AG09309 (cell line): ENCODE measurements around the gene BTF3.

Experiments used
- DNase-seq: peaks from one replicate; pipeline ENCODE4 v3.0.0-alpha.2; 2010; ENCODE audit warnings: low read depth
- H3K4me3 ChIP-seq: 2 replicates; pipeline ENCODE4 v1.5.1; 2011; ENCODE audit warnings: mild to moderate bottlenecking, low read depth, low read length, moderate library complexity; ENCODE audit not compliant: control insufficient read depth
- TF ChIP-seq, protein P1 (sequence below): IDR thresholded peaks from 2 replicates; pipeline ENCODE4 v1.5.1; 2011; ENCODE audit warnings: mild to moderate bottlenecking, low read depth, low read length, inconsistent platforms; ENCODE audit not compliant: insufficient read depth, control insufficient read depth; ENCODE audit errors: missing control alignments

The BTF3 gene

DNA sequence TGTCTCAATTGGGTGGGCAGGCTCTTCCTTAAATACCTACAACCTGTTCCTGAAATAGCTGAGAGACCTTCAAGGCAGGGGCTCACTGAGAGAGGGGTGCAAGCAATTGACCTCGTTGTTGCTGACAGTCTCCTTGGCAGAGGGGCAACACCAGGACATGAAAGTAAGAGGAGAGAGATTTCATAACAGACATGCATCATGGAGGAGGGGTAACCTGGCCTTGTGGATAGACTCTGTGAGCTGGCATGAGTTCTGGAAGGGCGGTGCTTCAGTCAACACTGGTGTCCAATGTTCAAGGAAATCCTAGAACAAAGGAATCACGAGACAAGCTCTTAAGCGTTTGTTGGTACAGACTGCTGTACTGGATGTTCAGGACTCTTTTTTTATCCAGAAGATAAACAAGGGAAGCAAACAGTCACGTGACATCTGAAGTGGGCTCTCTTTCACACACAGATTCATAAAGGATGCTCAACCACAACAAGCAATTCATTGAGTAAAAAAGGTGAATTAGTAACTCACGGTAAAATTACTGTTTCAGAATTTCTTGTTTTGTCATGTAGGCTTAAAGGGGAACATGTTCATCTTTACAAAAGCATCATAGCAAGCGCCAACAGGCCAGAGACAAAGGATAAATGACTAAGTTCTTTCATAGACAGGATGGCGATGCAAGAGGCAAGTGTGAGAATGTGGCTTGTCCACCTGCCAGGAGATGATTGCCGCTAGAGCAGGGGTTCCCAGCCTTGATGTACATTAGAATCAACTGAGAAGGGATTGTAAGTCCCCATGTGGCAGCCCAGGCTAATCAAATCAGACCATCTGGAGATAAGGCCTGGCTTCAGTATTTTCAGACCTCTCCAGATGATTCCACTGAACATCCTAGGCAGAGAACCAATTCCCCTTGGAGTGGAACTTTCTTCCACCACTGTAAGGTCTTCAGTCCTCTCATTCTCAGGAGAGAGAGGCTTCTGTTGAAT, 46.5 kb downstream of the BTF3 start:
- DNase-seq, result no peak
- TF ChIP-seq, protein P1, sequence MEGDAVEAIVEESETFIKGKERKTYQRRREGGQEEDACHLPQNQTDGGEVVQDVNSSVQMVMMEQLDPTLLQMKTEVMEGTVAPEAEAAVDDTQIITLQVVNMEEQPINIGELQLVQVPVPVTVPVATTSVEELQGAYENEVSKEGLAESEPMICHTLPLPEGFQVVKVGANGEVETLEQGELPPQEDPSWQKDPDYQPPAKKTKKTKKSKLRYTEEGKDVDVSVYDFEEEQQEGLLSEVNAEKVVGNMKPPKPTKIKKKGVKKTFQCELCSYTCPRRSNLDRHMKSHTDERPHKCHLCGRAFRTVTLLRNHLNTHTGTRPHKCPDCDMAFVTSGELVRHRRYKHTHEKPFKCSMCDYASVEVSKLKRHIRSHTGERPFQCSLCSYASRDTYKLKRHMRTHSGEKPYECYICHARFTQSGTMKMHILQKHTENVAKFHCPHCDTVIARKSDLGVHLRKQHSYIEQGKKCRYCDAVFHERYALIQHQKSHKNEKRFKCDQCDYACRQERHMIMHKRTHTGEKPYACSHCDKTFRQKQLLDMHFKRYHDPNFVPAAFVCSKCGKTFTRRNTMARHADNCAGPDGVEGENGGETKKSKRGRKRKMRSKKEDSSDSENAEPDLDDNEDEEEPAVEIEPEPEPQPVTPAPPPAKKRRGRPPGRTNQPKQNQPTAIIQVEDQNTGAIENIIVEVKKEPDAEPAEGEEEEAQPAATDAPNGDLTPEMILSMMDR, result no peak
- no peak overlapping the region for H3K4me3 ChIP-seq

GRCh38 chr5:73545403-73545779, 47.1 kb downstream of the BTF3 start:
- no peak for DNase-seq
- TF ChIP-seq, protein P1, result no peak
- no peak overlapping the region for H3K4me3 ChIP-seq

- no peak for DNase-seq
- no peak overlapping the region for H3K4me3 ChIP-seq
- TF ChIP-seq, protein P1, result no peak
Measured at GRCh38 chr5:73550016-73550415, 51.8 kb downstream of the BTF3 start.

- TF ChIP-seq, protein P1, result no peak
- no peak overlapping the region for H3K4me3 ChIP-seq
- DNase-seq, result no peak
Measured at GRCh38 chr5:73552642-73553041, 54.4 kb downstream of the BTF3 start.
